ENCODE measurements around the gene MKLN1. TPM values are rescaled to one million over a fixed set of nuclear protein-coding genes. Genes with fewer than 3 reads are reported as not detected.
A peak's percentile ranks its signal among the peaks of the same experiment; 100 is the strongest.
"Not testable (repeated sequence)": the region's sequence is repeated elsewhere in the genome, so short reads cannot be mapped to it uniquely, and the experiment has no call there.

The MKLN1 gene
- polyA plus RNA-seq, 1 experiment: 25.6 TPM

GRCh38 chr7:131302446-131302845, 25.2 kb upstream of the MKLN1 start:
- CTCF ChIA-PET: interaction anchor here (1.0 to 3.7 kb wide), 6 partner anchors 10 to 233 kb away, joined by 3 to 18 read pairs (median 6); no protein-coding TSS in a partner anchor
- POLR2A ChIA-PET: no interaction called here
- no peak for DNase-seq (ENCODE audit: low read depth)
- no peak for TF ChIP-seq CTCF (IDR thresholded peaks at IDR 0.05; ENCODE audit: insufficient read depth, low read depth, low read length)
- no peak overlapping the region for H3K4me3 ChIP-seq (ENCODE audit: low read depth, low read length)
- H3K27me3 ChIP-seq (ENCODE audit: control insufficient read depth, insufficient read depth, low read length): no peaks in the 10 kb centered on the region
- no peaks in the 10 kb centered on the region for H3K36me3 ChIP-seq (ENCODE audit: control insufficient read depth, insufficient read depth, low read length)

GRCh38 chr7:131302876-131303707, 24.6 kb upstream of the MKLN1 start:
- Histone ChIP-seq H3K4me3 (ENCODE audit: low read depth, low read length) (no peak overlapping the region), H3K27me3 (ENCODE audit: control insufficient read depth, insufficient read depth, low read length) (no peaks in the 10 kb centered on the region), H3K36me3 (ENCODE audit: control insufficient read depth, insufficient read depth, low read length) (no peaks in the 10 kb centered on the region)
- ChIA-PET CTCF (interaction anchor here (0.6 to 3.7 kb wide), 7 partner anchors 10 to 234 kb away, joined by 3 to 18 read pairs (median 5); no protein-coding TSS in a partner anchor), POLR2A (no interaction called here)
- peak; percentile 51; the same call in 1 of the 2 replicates for TF ChIP-seq CTCF (IDR thresholded peaks at IDR 0.05; ENCODE audit: insufficient read depth, low read depth, low read length)
- no peak for DNase-seq (ENCODE audit: low read depth)

GRCh38 chr7:131305152-131305551, 22.5 kb upstream of the MKLN1 start:
- CTCF ChIA-PET: interaction anchor here (3.7 kb wide), 1 partner anchor 236 kb away, joined by 18 read pairs; no protein-coding TSS in a partner anchor
- POLR2A ChIA-PET: no interaction called here
- no peak for DNase-seq (ENCODE audit: low read depth)

GRCh38 chr7:131306041-131306440, 21.6 kb upstream of the MKLN1 start:
- POLR2A ChIA-PET; H3K36me3 ChIP-seq (ENCODE audit: control insufficient read depth, insufficient read depth, low read length); H3K27me3 ChIP-seq (ENCODE audit: control insufficient read depth, insufficient read depth, low read length); H3K4me3 ChIP-seq (ENCODE audit: low read depth, low read length); DNase-seq (ENCODE audit: low read depth); CTCF ChIA-PET: not testable (repeated sequence)

More at GRCh38 chr7:131305152-131305551, 22.5 kb upstream of the MKLN1 start:
- Histone ChIP-seq H3K36me3 (ENCODE audit: control insufficient read depth, insufficient read depth, low read length) (no peaks in the 10 kb centered on the region), H3K4me3 (ENCODE audit: low read depth, low read length) (no peak overlapping the region), H3K27me3 (ENCODE audit: control insufficient read depth, insufficient read depth, low read length) (no peaks in the 10 kb centered on the region)
- no peak for TF ChIP-seq CTCF (IDR thresholded peaks at IDR 0.05; ENCODE audit: insufficient read depth, low read depth, low read length)

GRCh38 chr7:131306777-131307176, 20.9 kb upstream of the MKLN1 start:
- no peak for DNase-seq (ENCODE audit: low read depth)
- no peaks in the 10 kb centered on the region for H3K36me3 ChIP-seq (ENCODE audit: control insufficient read depth, insufficient read depth, low read length)
- TF ChIP-seq CTCF (IDR thresholded peaks at IDR 0.05; ENCODE audit: insufficient read depth, low read depth, low read length): no peak
- ChIA-PET CTCF (no interaction called here), POLR2A (no interaction called here)
- no peak overlapping the region for H3K4me3 ChIP-seq (ENCODE audit: low read depth, low read length)
- H3K27me3 ChIP-seq (ENCODE audit: control insufficient read depth, insufficient read depth, low read length): no peaks in the 10 kb centered on the region
